GM19452 (cell line): ENCODE results near the gene AFM.

Source experiments
- ATAC-seq: cut with Tn5 transposase; IDR thresholded peaks from one replicate; pipeline ENCODE4 v1.9.1; 2021; ENCODE audit not compliant: unreplicated experiment

AFM gene

GRCh38 chr4:73448448-73449203 is 32.9 kb upstream of the AFM start:
- ATAC-seq: no peak

- no peak for ATAC-seq
Observed at GRCh38 chr4:73450398-73451004, 31.0 kb upstream of the AFM start.

GRCh38 chr4:73451404-73451803 is 30.1 kb upstream of the AFM start:
- no peak for ATAC-seq

GRCh38 chr4:73451981-73452747 is 29.4 kb upstream of the AFM start:
- no peak for ATAC-seq

- ATAC-seq: no peak
Observed at GRCh38 chr4:73452953-73453700, 28.4 kb upstream of the AFM start.

- no peak for ATAC-seq
Observed at GRCh38 chr4:73453701-73454005, 27.9 kb upstream of the AFM start.

- ATAC-seq: no peak
Observed at GRCh38 chr4:73454920-73455319, 26.6 kb upstream of the AFM start.

- ATAC-seq: no peak
Observed at GRCh38 chr4:73456177-73457022, 25.1 kb upstream of the AFM start.

- ATAC-seq: no peak
Observed at GRCh38 chr4:73458184-73459047, 23.1 kb upstream of the AFM start.

GRCh38 chr4:73459048-73459421 is 22.5 kb upstream of the AFM start:
- ATAC-seq: no peak

- no peak for ATAC-seq
Observed at GRCh38 chr4:73460913-73461522, 20.5 kb upstream of the AFM start.

- no peak for ATAC-seq
Observed at GRCh38 chr4:73468170-73468569, 13.4 kb upstream of the AFM start.

- no peak for ATAC-seq
Observed at GRCh38 chr4:73470728-73471127, 10.8 kb upstream of the AFM start.

GRCh38 chr4:73477176-73477575 is 4.4 kb upstream of the AFM start:
- ATAC-seq: no peak

- no peak for ATAC-seq
Observed at GRCh38 chr4:73479323-73479722, 2.2 kb upstream of the AFM start.

GRCh38 chr4:73485085-73485484 is 3.5 kb downstream of the AFM start:
- no peak for ATAC-seq

GRCh38 chr4:73485596-73485995 is 4.1 kb downstream of the AFM start:
- no peak for ATAC-seq

GRCh38 chr4:73486497-73486896 is 5.0 kb downstream of the AFM start:
- no peak for ATAC-seq

- no peak for ATAC-seq
Observed at GRCh38 chr4:73487233-73487632, 5.7 kb downstream of the AFM start.
